ENCODE measurements around the gene PPP1R9B.

PPP1R9B gene

GRCh38 chr17:50171371-50172071 is 21.0 kb upstream of the PPP1R9B start:
- no peak for DNase-seq

DNA sequence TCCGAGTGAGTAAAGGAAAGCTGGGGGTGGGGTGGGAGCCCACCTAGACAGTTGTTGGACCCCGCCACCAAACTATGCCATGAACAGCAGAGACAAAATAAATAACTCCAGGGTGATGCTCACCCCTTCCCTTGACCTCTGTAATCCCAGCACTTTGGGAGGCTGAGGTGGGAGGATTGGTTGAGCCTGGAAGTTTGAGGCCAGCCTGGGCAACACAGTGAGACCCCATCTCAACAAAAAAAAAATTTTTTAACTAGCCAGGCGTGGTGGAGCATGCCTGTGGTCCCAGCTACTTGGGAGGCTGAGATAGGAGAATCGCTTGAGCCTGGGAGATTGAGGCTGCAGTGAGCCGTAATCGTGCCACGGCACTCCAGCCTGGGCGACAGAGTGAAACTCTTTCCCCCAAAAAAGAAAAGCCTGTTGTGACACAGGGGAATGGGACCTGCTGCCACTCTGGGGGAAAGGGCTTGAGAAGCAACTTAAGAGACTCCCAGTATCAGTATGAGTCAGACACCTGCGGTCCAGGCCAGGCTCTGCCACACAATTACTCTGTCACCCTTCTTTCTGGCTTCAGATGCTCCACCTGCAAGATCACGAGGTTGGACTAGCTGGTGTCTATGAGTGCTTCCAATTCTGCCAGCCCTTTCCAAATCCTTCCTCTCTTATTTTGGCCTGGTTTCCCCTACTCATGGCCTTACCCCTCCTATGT is 20.3 kb upstream of the PPP1R9B start:
- no peak for DNase-seq

DNA sequence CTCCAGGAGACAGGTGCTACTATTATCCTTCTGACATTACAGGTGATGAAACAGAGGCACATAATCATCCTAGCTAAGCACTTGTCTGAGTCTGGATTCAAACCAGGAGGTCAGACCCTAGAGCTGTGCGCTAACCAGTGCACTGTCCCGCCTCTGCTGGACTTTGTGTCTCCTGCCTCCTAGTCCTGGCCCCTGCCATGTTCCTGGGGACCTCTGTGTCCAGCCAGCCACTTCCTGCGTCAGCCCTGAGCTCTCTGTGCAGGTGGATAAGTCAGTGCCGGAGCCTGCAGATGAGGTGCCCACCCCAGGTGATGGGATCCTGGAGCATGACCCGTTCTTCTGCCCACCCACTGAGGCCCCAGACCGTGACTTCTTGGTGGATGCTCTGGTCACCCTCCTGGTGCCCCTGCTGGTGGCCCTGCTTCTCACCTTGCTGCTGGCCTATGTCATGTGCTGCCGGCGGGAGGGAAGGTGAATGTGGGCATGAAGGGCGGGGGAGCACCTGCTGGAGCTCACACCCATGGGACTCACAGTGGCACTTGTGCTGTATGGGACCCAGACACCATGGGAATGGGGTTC is 19.5 kb upstream of the PPP1R9B start:
- DNase-seq: no peak

DNA sequence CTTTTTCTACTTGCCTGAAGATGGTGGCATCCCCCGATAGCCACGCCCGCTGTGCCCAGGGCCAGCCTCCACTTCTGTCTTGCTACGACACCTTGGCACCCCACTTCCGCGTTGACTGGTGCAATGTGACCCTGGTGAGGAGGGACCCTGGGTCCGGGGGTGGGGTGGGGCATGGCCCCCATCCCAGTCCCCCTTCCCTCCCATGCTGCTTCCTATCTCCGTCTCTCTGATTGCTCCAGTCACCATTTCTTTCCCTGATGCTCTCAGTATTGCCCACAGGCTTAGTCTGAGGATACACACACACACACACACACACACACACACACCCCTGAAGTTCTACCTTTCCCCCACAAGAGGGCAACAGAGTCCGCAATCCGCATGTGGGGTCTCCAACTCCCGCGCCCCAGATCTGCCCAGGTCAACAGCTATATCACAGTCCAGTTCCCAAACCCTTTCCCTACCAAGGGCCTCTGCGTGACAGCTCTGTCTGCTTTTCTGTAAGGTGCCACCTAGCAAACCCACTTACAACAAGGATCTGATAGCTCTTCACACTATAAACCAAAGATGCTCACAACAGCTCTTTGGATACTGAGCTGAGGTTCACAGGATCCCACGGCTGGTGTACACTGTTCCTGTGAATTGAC is 18.8 kb upstream of the PPP1R9B start:
- DNase-seq: peak; percentile 24 to 44

DNA sequence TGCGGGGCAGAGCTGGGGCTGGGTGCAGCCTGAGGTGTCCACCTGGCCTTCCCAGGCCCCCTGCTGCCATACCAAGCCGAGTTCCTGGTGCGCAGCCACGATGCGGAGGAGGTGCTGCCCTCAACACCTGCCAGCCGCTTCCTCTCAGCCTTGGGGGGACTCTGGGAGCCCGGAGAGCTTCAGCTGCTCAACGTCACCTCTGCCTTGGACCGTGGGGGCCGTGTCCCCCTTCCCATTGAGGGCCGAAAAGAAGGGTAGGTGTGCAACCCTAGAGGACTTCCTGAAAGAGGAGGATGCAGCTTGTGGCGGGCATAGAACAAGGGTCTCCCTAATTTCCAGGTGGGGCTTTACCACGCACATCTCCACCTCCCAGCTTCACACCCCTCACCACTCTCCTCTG is 17.8 kb upstream of the PPP1R9B start:
- DNase-seq: no peak

- no peak for DNase-seq
These were observed 16.9 kb upstream of the PPP1R9B start for GRCh38 chr17:50167371-50167770.

GRCh38 chr17:50166518-50167181 is 16.2 kb upstream of the PPP1R9B start:
- no peak for DNase-seq

DNA sequence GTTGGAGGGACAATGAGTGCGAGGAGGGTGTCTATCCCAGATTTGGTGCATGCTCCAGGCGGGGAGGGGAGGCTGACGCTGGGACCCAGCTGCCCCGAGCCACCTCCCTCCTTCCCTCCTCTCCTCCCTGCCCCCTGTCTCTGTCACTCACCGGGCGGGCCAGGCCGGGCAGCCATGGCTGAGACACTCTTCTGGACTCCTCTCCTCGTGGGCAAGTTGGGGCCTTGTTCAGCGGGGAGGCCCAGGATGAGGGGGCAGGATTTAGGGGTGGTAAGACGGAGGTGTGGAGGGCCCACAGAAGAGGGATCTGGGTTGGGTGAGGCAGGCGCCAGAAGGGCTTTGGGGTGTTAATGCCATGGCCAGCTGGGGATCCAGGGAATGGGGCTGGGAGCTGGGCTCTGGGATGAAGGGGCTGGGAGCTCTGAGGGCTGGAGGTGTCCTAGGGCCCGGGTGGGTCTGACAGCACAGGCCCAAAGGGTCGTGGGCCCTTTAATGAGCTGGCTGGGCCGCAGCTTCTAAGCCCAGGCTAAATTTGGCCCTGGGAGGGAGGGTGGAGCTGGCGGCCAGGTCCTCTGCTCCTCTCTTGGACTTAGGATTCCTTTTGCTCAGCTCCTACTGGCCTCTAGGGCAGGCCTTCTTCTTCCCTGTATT is 15.5 kb upstream of the PPP1R9B start, which contains the start of gene SGCA:
TSS of gene SGCA (plus strand) at position 139 of the 651 bp plus-strand sequence. CDS start at position 175, 36 bp downstream.
- no peak for DNase-seq

- no peak for DNase-seq
These were observed 15.0 kb upstream of the PPP1R9B start for GRCh38 chr17:50165466-50165865.

- no peak for DNase-seq
These were observed 14.6 kb upstream of the PPP1R9B start for GRCh38 chr17:50165066-50165465.

- no peak for DNase-seq
These were observed 14.2 kb upstream of the PPP1R9B start for GRCh38 chr17:50164697-50164988.

DNA sequence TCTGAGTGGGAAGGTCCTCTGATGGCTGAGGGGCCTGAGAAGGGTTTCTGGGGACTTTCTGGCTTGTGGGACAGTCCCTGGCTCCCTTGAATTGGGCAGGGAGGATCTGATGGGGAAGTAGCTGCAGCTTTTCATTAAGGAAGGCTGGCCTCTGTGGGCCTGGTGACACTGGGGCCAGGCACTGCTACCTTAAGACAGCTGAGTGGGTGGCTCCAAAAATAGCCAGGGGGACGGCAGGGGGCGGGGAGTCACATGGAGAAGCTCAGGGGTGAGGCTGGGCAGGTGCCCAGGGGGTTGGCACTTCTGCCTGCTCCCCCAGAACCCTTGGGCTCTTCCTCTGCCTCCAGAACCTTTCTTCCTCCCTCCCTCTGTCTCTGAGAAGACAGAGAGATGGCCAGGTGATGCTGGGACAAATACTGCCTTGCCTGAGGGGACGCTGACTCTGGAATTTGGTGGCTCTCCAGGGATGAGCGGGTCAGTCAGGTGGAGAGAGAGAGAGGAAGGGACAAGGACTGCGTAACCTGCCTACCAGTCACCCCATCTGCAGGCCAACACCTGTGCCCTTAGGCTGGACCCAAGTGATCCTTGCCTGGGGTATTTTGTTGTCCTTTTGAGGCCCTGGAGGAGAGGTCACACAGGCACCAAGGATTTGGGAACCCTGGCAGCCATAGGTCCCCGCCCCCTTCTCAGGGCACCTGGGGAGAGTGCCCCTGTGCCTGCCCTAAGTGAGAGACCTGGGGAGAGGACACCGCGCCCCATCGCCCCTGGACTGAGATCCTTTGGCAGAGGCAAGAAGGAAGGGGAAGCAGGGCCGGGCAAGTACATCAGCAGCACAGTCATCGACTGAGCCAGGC is 13.6 kb upstream of the PPP1R9B start:
- no peak for DNase-seq

GRCh38 chr17:50162466-50163254 is 12.2 kb upstream of the PPP1R9B start:
- DNase-seq: no peak

GRCh38 chr17:50161911-50162288 is 11.4 kb upstream of the PPP1R9B start:
- no peak for DNase-seq

- peak; percentile 93 to 94 for DNase-seq
These were observed 10.8 kb upstream of the PPP1R9B start for GRCh38 chr17:50161023-50161910.

- DNase-seq: no peak
These were observed 7.4 kb upstream of the PPP1R9B start for GRCh38 chr17:50157891-50158290.

- no peak for DNase-seq
These were observed 4.8 kb upstream of the PPP1R9B start for GRCh38 chr17:50155115-50155819.

GRCh38 chr17:50154604-50155003 is 4.1 kb upstream of the PPP1R9B start:
- DNase-seq: no peak
